ENCODE results near the gene SLC12A8. TPM values are rescaled to one million over a fixed set of nuclear protein-coding genes. Genes with fewer than 3 reads are reported as not detected.

SLC12A8 gene
- total and polyA plus RNA-seq, 2 experiments from 2014 or later = 6.9 to 15.9 TPM

GRCh38 chr3:125125821-125126245, 86.7 kb downstream of the SLC12A8 start:
- TF ChIP-seq CREB1 (CRISPR knock-in tag; IDR thresholded peaks at IDR 0.05; ENCODE audit: low read depth) = no peak
- TF ChIP-seq, protein P1, sequence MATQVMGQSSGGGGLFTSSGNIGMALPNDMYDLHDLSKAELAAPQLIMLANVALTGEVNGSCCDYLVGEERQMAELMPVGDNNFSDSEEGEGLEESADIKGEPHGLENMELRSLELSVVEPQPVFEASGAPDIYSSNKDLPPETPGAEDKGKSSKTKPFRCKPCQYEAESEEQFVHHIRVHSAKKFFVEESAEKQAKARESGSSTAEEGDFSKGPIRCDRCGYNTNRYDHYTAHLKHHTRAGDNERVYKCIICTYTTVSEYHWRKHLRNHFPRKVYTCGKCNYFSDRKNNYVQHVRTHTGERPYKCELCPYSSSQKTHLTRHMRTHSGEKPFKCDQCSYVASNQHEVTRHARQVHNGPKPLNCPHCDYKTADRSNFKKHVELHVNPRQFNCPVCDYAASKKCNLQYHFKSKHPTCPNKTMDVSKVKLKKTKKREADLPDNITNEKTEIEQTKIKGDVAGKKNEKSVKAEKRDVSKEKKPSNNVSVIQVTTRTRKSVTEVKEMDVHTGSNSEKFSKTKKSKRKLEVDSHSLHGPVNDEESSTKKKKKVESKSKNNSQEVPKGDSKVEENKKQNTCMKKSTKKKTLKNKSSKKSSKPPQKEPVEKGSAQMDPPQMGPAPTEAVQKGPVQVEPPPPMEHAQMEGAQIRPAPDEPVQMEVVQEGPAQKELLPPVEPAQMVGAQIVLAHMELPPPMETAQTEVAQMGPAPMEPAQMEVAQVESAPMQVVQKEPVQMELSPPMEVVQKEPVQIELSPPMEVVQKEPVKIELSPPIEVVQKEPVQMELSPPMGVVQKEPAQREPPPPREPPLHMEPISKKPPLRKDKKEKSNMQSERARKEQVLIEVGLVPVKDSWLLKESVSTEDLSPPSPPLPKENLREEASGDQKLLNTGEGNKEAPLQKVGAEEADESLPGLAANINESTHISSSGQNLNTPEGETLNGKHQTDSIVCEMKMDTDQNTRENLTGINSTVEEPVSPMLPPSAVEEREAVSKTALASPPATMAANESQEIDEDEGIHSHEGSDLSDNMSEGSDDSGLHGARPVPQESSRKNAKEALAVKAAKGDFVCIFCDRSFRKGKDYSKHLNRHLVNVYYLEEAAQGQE (IDR thresholded peaks at IDR 0.05; ENCODE audit: unreplicated experiment) = no peak
- Histone ChIP-seq H3K4me1 (ENCODE audit: insufficient read depth) (peaks cover 24% of the 10 kb centered on the region), H2AFZ (no peak overlapping the region), H3K4me2 (no peak overlapping the region), H3K4me3 (no peak overlapping the region), H4K20me1 (replicated peaks; ENCODE audit: insufficient read depth) (no peaks in the 10 kb centered on the region), H3K27me3 (ENCODE audit: insufficient read depth) (no peaks in the 10 kb centered on the region), H3K79me2 (replicated peaks; ENCODE audit: insufficient read depth) (no peaks in the 10 kb centered on the region), H3K9me2 (ENCODE audit: insufficient read depth) (no peaks in the 10 kb centered on the region), H3K36me3 (ENCODE audit: insufficient read depth) (no peaks in the 10 kb centered on the region), H3K27ac (ENCODE audit: low read depth) (no peak overlapping the region), H3F3A (replicated peaks; ENCODE audit: low read depth) (no peaks in the 10 kb centered on the region)
- peaks cover 38% of the 10 kb centered on the region for H3K4me1 Mint-ChIP-seq
- peaks cover 2% of the 10 kb centered on the region for H3K27me3 Mint-ChIP-seq (ENCODE audit: insufficient read depth, low read depth, poor library complexity)
- ATAC-seq = no peak
- no peaks in the 10 kb centered on the region for H3K9me3 Mint-ChIP-seq
- H3K4me3 Mint-ChIP-seq = no peak overlapping the region
- no peaks in the 10 kb centered on the region for H3K36me3 Mint-ChIP-seq (ENCODE audit: low read depth)
- no peak for DNase-seq (ENCODE audit: low spot score)
- H3K27ac Mint-ChIP-seq = no peak overlapping the region

DNA sequence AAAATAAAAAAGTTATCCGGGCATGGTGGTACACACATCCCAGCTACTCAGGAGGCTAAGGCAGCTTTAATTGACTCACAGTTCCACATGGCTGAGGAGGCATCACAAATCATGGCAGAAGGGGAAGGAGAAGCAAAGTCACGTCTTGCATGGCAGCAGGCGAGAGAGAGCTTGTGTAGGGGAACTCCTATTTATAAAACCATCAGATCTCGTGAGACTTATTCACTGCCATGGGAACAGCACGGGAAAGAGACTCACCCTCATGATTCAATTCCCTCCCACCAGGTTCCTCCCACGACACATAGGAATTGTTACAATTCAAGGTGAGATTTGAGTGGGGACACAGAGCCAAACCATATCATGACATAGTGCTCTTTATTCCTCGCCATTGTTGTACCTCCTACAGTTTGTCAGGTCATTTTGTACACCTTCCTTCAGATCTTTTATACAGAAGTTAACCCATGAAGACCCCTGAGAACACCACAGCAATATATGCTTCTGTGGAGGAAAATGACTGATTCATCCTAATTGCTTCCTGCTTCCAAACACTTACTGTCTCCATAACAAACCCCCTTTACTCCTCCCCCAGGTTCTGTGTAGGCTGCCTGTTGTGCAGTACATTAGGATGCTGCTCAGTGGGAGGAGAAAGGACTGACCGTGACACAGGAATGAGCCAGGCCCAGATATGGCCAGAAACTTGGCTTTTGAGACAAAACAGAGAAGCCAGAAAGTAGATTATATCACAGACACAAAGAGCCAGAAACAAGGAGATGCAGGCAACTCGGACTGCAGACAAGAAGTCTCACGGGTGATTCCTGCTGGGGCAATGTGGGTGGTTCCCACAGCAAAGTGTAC, 88.9 kb downstream of the SLC12A8 start:
- H3K4me3 Mint-ChIP-seq = no peak overlapping the region
- Histone ChIP-seq H3K4me1 (ENCODE audit: insufficient read depth) (peaks cover 37% of the 10 kb centered on the region), H3K36me3 (ENCODE audit: insufficient read depth) (no peaks in the 10 kb centered on the region), H3K4me3 (no peak overlapping the region), H3K4me2 (no peak overlapping the region; the same call in 1 of the 2 replicates), H3K79me2 (replicated peaks; ENCODE audit: insufficient read depth) (no peaks in the 10 kb centered on the region), H3K27me3 (ENCODE audit: insufficient read depth) (no peaks in the 10 kb centered on the region), H4K20me1 (replicated peaks; ENCODE audit: insufficient read depth) (no peaks in the 10 kb centered on the region), H3F3A (replicated peaks; ENCODE audit: low read depth) (peaks cover 2% of the 10 kb centered on the region; the same call in 1 of the 2 replicates), H3K9me2 (ENCODE audit: insufficient read depth) (no peaks in the 10 kb centered on the region), H3K27ac (ENCODE audit: low read depth) (no peak overlapping the region), H2AFZ (no peak overlapping the region)
- peaks cover 45% of the 10 kb centered on the region for H3K4me1 Mint-ChIP-seq
- DNase-seq (ENCODE audit: low spot score) (no peak), ATAC-seq (no peak)
- no peaks in the 10 kb centered on the region for H3K9me3 Mint-ChIP-seq
- H3K36me3 Mint-ChIP-seq (ENCODE audit: low read depth) = no peaks in the 10 kb centered on the region
- peaks cover 6% of the 10 kb centered on the region for H3K27me3 Mint-ChIP-seq (ENCODE audit: insufficient read depth, low read depth, poor library complexity)
- H3K27ac Mint-ChIP-seq = no peak overlapping the region; the same call in 1 of the 2 replicates
- TF ChIP-seq NANOG (IDR thresholded peaks at IDR 0.05; ENCODE audit: borderline replicate concordance) (no peak), ZNF114 (CRISPR knock-in tag; IDR thresholded peaks at IDR 0.05) (no peak), STAT1 (IDR thresholded peaks at IDR 0.05; ENCODE audit: unreplicated experiment) (no peak), EZH2 (IDR thresholded peaks at IDR 0.05; ENCODE audit: low read depth, unreplicated experiment) (no peak), JUNB (IDR thresholded peaks at IDR 0.05; ENCODE audit: unreplicated experiment) (no peak), EZH2phosphoT487 (IDR thresholded peaks at IDR 0.05; ENCODE audit: unreplicated experiment) (no peak), POLR2AphosphoS5 (IDR thresholded peaks at IDR 0.05; ENCODE audit: low read depth) (no peak), ZNF331 (CRISPR knock-in tag; IDR thresholded peaks at IDR 0.05; ENCODE audit: low read depth) (no peak), CREB1 (CRISPR knock-in tag; IDR thresholded peaks at IDR 0.05; ENCODE audit: low read depth) (no peak)
- TF ChIP-seq, protein P1 (IDR thresholded peaks at IDR 0.05; ENCODE audit: unreplicated experiment) = no peak
- TF ChIP-seq, protein P2, sequence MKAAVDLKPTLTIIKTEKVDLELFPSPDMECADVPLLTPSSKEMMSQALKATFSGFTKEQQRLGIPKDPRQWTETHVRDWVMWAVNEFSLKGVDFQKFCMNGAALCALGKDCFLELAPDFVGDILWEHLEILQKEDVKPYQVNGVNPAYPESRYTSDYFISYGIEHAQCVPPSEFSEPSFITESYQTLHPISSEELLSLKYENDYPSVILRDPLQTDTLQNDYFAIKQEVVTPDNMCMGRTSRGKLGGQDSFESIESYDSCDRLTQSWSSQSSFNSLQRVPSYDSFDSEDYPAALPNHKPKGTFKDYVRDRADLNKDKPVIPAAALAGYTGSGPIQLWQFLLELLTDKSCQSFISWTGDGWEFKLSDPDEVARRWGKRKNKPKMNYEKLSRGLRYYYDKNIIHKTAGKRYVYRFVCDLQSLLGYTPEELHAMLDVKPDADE (IDR thresholded peaks at IDR 0.05) = no peak
- TF ChIP-seq, protein P3, sequence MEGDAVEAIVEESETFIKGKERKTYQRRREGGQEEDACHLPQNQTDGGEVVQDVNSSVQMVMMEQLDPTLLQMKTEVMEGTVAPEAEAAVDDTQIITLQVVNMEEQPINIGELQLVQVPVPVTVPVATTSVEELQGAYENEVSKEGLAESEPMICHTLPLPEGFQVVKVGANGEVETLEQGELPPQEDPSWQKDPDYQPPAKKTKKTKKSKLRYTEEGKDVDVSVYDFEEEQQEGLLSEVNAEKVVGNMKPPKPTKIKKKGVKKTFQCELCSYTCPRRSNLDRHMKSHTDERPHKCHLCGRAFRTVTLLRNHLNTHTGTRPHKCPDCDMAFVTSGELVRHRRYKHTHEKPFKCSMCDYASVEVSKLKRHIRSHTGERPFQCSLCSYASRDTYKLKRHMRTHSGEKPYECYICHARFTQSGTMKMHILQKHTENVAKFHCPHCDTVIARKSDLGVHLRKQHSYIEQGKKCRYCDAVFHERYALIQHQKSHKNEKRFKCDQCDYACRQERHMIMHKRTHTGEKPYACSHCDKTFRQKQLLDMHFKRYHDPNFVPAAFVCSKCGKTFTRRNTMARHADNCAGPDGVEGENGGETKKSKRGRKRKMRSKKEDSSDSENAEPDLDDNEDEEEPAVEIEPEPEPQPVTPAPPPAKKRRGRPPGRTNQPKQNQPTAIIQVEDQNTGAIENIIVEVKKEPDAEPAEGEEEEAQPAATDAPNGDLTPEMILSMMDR (conservative IDR thresholded peaks at IDR 0.05; ENCODE audit: low read depth in 2 of 2) = no peak
